ENCODE measurements around the gene WWOX.

The WWOX gene

GRCh38 chr16:78996790-78997189 is 897.3 kb downstream of the WWOX start:
- H3K9me3 ChIP-seq (replicated peaks; ENCODE audit: insufficient read depth, low read length) = no peaks in the 10 kb centered on the region
- no peak overlapping the region for H3K4me3 ChIP-seq (ENCODE audit: low read length)
- no peak overlapping the region for H3K9ac ChIP-seq (ENCODE audit: low read length)

DNA sequence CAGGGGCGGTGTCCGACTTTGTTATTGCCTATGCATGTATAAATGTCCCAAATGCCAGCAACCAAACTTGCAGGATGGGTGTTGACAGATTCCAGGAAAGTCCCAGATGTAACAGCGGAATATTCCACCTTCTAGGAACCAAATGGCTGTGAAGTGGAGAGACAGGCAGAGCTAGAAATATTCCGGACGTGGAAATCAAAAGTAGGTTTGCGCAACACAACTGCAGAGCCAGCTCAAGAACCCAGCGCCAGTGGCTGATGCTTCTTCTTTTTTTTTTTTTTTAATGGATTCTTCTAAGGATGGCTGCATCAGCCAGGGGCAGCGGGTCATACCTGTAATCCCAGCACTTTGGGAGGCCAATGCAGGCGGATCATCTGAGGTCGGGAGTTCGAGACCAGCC is 899.4 kb downstream of the WWOX start:
- TF ChIP-seq EZH2 (optimal IDR thresholded peaks at IDR 0.05; ENCODE audit: low read depth, low read length) (no peak), EZH2phosphoT487 (IDR thresholded peaks at IDR 0.05; ENCODE audit: low read length) (no peak), CTCF (IDR thresholded peaks at IDR 0.05; ENCODE audit: low read length) (no peak)
- DNase-seq = no peak
- no peaks in the 10 kb centered on the region for H3K9me2 ChIP-seq (replicated peaks; ENCODE audit: insufficient read depth, low read length)
- H2AFZ ChIP-seq (ENCODE audit: low read length) = no peak overlapping the region
- H3K9ac ChIP-seq (ENCODE audit: low read length) = no peak overlapping the region
- no peaks in the 10 kb centered on the region for H3K36me3 ChIP-seq (replicated peaks; ENCODE audit: insufficient read depth, low read length)
- no peaks in the 10 kb centered on the region for H3K79me2 ChIP-seq (ENCODE audit: low read length)
- no peaks in the 10 kb centered on the region for H3K27me3 ChIP-seq (replicated peaks; ENCODE audit: insufficient read depth, low read length)
- no peaks in the 10 kb centered on the region for H3K9me3 ChIP-seq (replicated peaks; ENCODE audit: insufficient read depth, low read length)
- no peak overlapping the region for H3K4me3 ChIP-seq (ENCODE audit: low read length)
- H3K4me2 ChIP-seq (ENCODE audit: low read depth, low read length) = no peak overlapping the region
- no peaks in the 10 kb centered on the region for H3F3A ChIP-seq (ENCODE audit: insufficient read depth, low read length)
- H4K20me1 ChIP-seq (ENCODE audit: insufficient read depth, low read length) = no peaks in the 10 kb centered on the region
- no peaks in the 10 kb centered on the region for H3K4me1 ChIP-seq (ENCODE audit: low read length)
- no peak overlapping the region for H3K27ac ChIP-seq (ENCODE audit: low read length)

More at GRCh38 chr16:78996790-78997189, 897.3 kb downstream of the WWOX start:
- Histone ChIP-seq H3K27me3 (replicated peaks; ENCODE audit: insufficient read depth, low read length) (no peaks in the 10 kb centered on the region), H3K9me2 (replicated peaks; ENCODE audit: insufficient read depth, low read length) (no peaks in the 10 kb centered on the region), H3F3A (ENCODE audit: insufficient read depth, low read length) (no peaks in the 10 kb centered on the region), H4K20me1 (ENCODE audit: insufficient read depth, low read length) (no peaks in the 10 kb centered on the region), H3K4me2 (ENCODE audit: low read depth, low read length) (no peak overlapping the region), H2AFZ (ENCODE audit: low read length) (no peak overlapping the region), H3K4me1 (ENCODE audit: low read length) (no peaks in the 10 kb centered on the region), H3K27ac (ENCODE audit: low read length) (no peak overlapping the region), H3K36me3 (replicated peaks; ENCODE audit: insufficient read depth, low read length) (no peaks in the 10 kb centered on the region), H3K79me2 (ENCODE audit: low read length) (no peaks in the 10 kb centered on the region)
- DNase-seq = no peak
- TF ChIP-seq EZH2 (optimal IDR thresholded peaks at IDR 0.05; ENCODE audit: low read depth, low read length) (no peak), EZH2phosphoT487 (IDR thresholded peaks at IDR 0.05; ENCODE audit: low read length) (no peak), CTCF (IDR thresholded peaks at IDR 0.05; ENCODE audit: low read length) (no peak)

GRCh38 chr16:79001156-79001967 is 901.9 kb downstream of the WWOX start:
- H3K27me3 ChIP-seq (replicated peaks; ENCODE audit: insufficient read depth, low read length) = no peaks in the 10 kb centered on the region
- no peaks in the 10 kb centered on the region for H3K9me2 ChIP-seq (replicated peaks; ENCODE audit: insufficient read depth, low read length)
- H3K79me2 ChIP-seq (ENCODE audit: low read length) = no peaks in the 10 kb centered on the region
- peaks cover 8% of the 10 kb centered on the region for H3K4me1 ChIP-seq (ENCODE audit: low read length)
- no peak overlapping the region for H3K4me3 ChIP-seq (ENCODE audit: low read length)
- no peaks in the 10 kb centered on the region for H3K36me3 ChIP-seq (replicated peaks; ENCODE audit: insufficient read depth, low read length)
- no peak for TF ChIP-seq EZH2 (optimal IDR thresholded peaks at IDR 0.05; ENCODE audit: low read depth, low read length)
- no peak for TF ChIP-seq CTCF (IDR thresholded peaks at IDR 0.05; ENCODE audit: low read length)
- no peak for TF ChIP-seq EZH2phosphoT487 (IDR thresholded peaks at IDR 0.05; ENCODE audit: low read length)
- no peak overlapping the region for H3K27ac ChIP-seq (ENCODE audit: low read length)
- 0 out of 2 replicates have a peak, but pooled peaks cover under 1% of the 10 kb centered on the region for H3F3A ChIP-seq (ENCODE audit: insufficient read depth, low read length)
- H3K9ac ChIP-seq (ENCODE audit: low read length) = no peak overlapping the region
- no peaks in the 10 kb centered on the region for H4K20me1 ChIP-seq (ENCODE audit: insufficient read depth, low read length)
- no peaks in the 10 kb centered on the region for H3K9me3 ChIP-seq (replicated peaks; ENCODE audit: insufficient read depth, low read length)
- no peak overlapping the region for H2AFZ ChIP-seq (ENCODE audit: low read length)
- no peak overlapping the region for H3K4me2 ChIP-seq (ENCODE audit: low read depth, low read length)
- DNase-seq = no peak

Data from MM.1S (cell line).